SK-N-SH treated with all-trans-retinoic acid at 6 μM for 48 hours (cell line): ENCODE measurements around the gene HIVEP3.

Experiments used
- ATAC-seq: fragments of 200-7000 bp; cut with Tn5 transposase; 3 replicates; pipeline ENCODE4 v1.9.1; 2020; ENCODE audit warnings: mild to moderate bottlenecking, moderate library complexity
- ARNTL ChIP-seq: fragments of 450-650 bp; formaldehyde crosslinking; IDR thresholded peaks from 2 replicates; pipeline ENCODE4 v1.5.0; 2020; ENCODE audit warnings: low read depth, mild to moderate bottlenecking, moderate library complexity, borderline replicate concordance
- BACH2 ChIP-seq: fragments of 250-450 bp; sonication (Bioruptor Pico); IDR thresholded peaks from 2 replicates; pipeline ENCODE4 v1.9.0; 2021; ENCODE audit warnings: mild to moderate bottlenecking, borderline replicate concordance
- CREB5 ChIP-seq: fragments of 250-450 bp; sonication (Bioruptor Pico); IDR thresholded peaks from 2 replicates; pipeline ENCODE4 v1.5.1; 2020; ENCODE audit warnings: low read depth, mild to moderate bottlenecking, moderate library complexity
- CSDC2 ChIP-seq: fragments of 250-450 bp; sonication (Bioruptor Pico); IDR thresholded peaks from 2 replicates; pipeline ENCODE4 v1.5.0; 2020; ENCODE audit warnings: mild to moderate bottlenecking, moderate library complexity
- CSRNP3 ChIP-seq: fragments of 250-450 bp; sonication (Bioruptor Pico); IDR thresholded peaks from 2 replicates; pipeline ENCODE4 v1.5.1; 2021; ENCODE audit warnings: mild to moderate bottlenecking, moderate library complexity
- GLIS3 ChIP-seq: fragments of 250-450 bp; sonication (Bioruptor Pico); IDR thresholded peaks from 2 replicates; pipeline ENCODE4 v1.5.0; 2020; ENCODE audit warnings: mild to moderate bottlenecking, moderate library complexity
- OSR1 ChIP-seq: fragments of 250-450 bp; sonication (Bioruptor Pico); IDR thresholded peaks from 2 replicates; pipeline ENCODE4 v1.8.0; 2022; ENCODE audit warnings: moderate library complexity, mild to moderate bottlenecking, inconsistent platforms
- PATZ1 ChIP-seq: fragments of 250-450 bp; sonication (Bioruptor Pico); IDR thresholded peaks from 2 replicates; pipeline ENCODE4 v1.8.0; 2020; ENCODE audit warnings: mild to moderate bottlenecking, moderate library complexity, borderline replicate concordance
- POU6F1 ChIP-seq: fragments of 250-450 bp; sonication (Bioruptor Pico); IDR thresholded peaks from 2 replicates; pipeline ENCODE4 v1.8.0; 2021; ENCODE audit warnings: low read depth, mild to moderate bottlenecking, moderate library complexity, borderline replicate concordance
- PPARA ChIP-seq: fragments of 250-450 bp; sonication (Bioruptor Pico); IDR thresholded peaks from 2 replicates; pipeline ENCODE4 v1.5.0; 2020; ENCODE audit warnings: mild to moderate bottlenecking, borderline replicate concordance
- RARB ChIP-seq: fragments of 250-450 bp; sonication (Bioruptor Pico); IDR thresholded peaks from 2 replicates; pipeline ENCODE4 v1.8.0; 2021; ENCODE audit warnings: mild to moderate bottlenecking, moderate library complexity
- SNAI2 ChIP-seq: fragments of 250-450 bp; sonication (Bioruptor Pico); IDR thresholded peaks from 2 replicates; pipeline ENCODE4 v1.5.0; 2020; ENCODE audit warnings: mild to moderate bottlenecking, moderate library complexity
- TCF4 ChIP-seq: fragments of 250-450 bp; sonication (Bioruptor Pico); IDR thresholded peaks from 2 replicates; pipeline ENCODE4 v1.8.0; 2021; ENCODE audit warnings: mild to moderate bottlenecking, moderate library complexity, borderline replicate concordance
- TOX ChIP-seq: fragments of 250-450 bp; sonication (Bioruptor Pico); IDR thresholded peaks from 2 replicates; pipeline ENCODE4 v1.8.0; 2021; ENCODE audit warnings: mild to moderate bottlenecking, moderate library complexity, borderline replicate concordance
- TSHZ2 ChIP-seq: fragments of 250-450 bp; sonication (Bioruptor Pico); IDR thresholded peaks from 2 replicates; pipeline ENCODE4 v1.5.0; 2020; ENCODE audit warnings: mild to moderate bottlenecking, moderate library complexity
- ZC3H10 ChIP-seq: fragments of 250-450 bp; sonication (Bioruptor Pico); IDR thresholded peaks from 2 replicates; pipeline ENCODE4 v1.5.1; 2021; ENCODE audit warnings: mild to moderate bottlenecking, moderate library complexity
- ZFP3 ChIP-seq: fragments of 250-450 bp; sonication (Bioruptor Pico); IDR thresholded peaks from 2 replicates; pipeline ENCODE4 v1.5.0; 2020; ENCODE audit warnings: mild to moderate bottlenecking, moderate library complexity
- ZFP30 ChIP-seq: fragments of 450-650 bp; formaldehyde crosslinking; IDR thresholded peaks from 2 replicates; pipeline ENCODE4 v1.5.0; 2022; ENCODE audit warnings: mild to moderate bottlenecking, moderate library complexity
- ZNF70 ChIP-seq: fragments of 450-650 bp; formaldehyde crosslinking; IDR thresholded peaks from 2 replicates; pipeline ENCODE4 v1.5.0; 2020; ENCODE audit warnings: mild to moderate bottlenecking, moderate library complexity
- ZNF8 ChIP-seq: fragments of 450-650 bp; formaldehyde crosslinking; IDR thresholded peaks from 2 replicates; pipeline ENCODE4 v1.5.0; 2020; ENCODE audit warnings: mild to moderate bottlenecking, moderate library complexity

The HIVEP3 gene

GRCh38 chr1:41939194-41939593, 20.5 kb upstream of the HIVEP3 start (continued):
- TF ChIP-seq POU6F1 (CRISPR knock-in tag) (no peak), ZFP30 (CRISPR knock-in tag) (no peak), PPARA (CRISPR knock-in tag) (no peak), CSDC2 (CRISPR knock-in tag) (no peak), GLIS3 (CRISPR knock-in tag) (no peak), TCF4 (CRISPR knock-in tag) (no peak), BACH2 (CRISPR knock-in tag) (no peak), ZC3H10 (CRISPR knock-in tag) (no peak), RARB (CRISPR knock-in tag) (no peak), OSR1 (CRISPR knock-in tag) (no peak)
- TF ChIP-seq, all 23 proteins: peak for 0

- TF ChIP-seq ZFP3 (CRISPR knock-in tag) (no peak), CSDC2 (CRISPR knock-in tag) (no peak), PATZ1 (no peak), TSHZ2 (CRISPR knock-in tag) (no peak), CSRNP3 (CRISPR knock-in tag) (no peak), TCF4 (CRISPR knock-in tag) (no peak), ARNTL (CRISPR knock-in tag) (no peak), ZNF8 (CRISPR knock-in tag) (no peak), ZNF70 (CRISPR knock-in tag) (no peak), RARB (CRISPR knock-in tag) (no peak)
- ATAC-seq: peak; percentile 86
Observed at GRCh38 chr1:41936107-41936506, 17.4 kb upstream of the HIVEP3 start.

- TF ChIP-seq TSHZ2 (CRISPR knock-in tag): no peak
- no peak for TF ChIP-seq PATZ1
- no peak for TF ChIP-seq CREB5
- no peak for TF ChIP-seq ARNTL (CRISPR knock-in tag)
- TF ChIP-seq TOX (CRISPR knock-in tag): 0 out of 2 replicates have a peak, but pooled peaks have one; percentile 31
- no peak for TF ChIP-seq SNAI2 (CRISPR knock-in tag)
- no peak for TF ChIP-seq ZFP30 (CRISPR knock-in tag)
- no peak for TF ChIP-seq ZFP3 (CRISPR knock-in tag)
- TF ChIP-seq, all 23 proteins: peak for 1
- ATAC-seq: peak; percentile 61
Observed at GRCh38 chr1:41935226-41935625, 16.5 kb upstream of the HIVEP3 start.
